WTC11 (cell line): Measurements from ENCODE around the gene LRRFIP1.

Experiments
- JUN ChIP-seq: sonication (generic); formaldehyde crosslinking; IDR thresholded peaks from 2 replicates; pipeline ENCODE4 v1.8.0; 2023; ENCODE audit warnings: mild to moderate bottlenecking, missing genetic modification reagents
- NR3C1 ChIP-seq: sonication (generic); formaldehyde crosslinking; conservative IDR thresholded peaks from 2 replicates; pipeline ENCODE4 v1.8.1; 2023; ENCODE audit warnings: low read depth, mild to moderate bottlenecking, missing genetic modification reagents
- SP1 ChIP-seq: sonication (generic); formaldehyde crosslinking; conservative IDR thresholded peaks from 2 replicates; pipeline ENCODE4 v1.8.1; 2022; ENCODE audit warnings: missing genetic modification reagents

DNA sequence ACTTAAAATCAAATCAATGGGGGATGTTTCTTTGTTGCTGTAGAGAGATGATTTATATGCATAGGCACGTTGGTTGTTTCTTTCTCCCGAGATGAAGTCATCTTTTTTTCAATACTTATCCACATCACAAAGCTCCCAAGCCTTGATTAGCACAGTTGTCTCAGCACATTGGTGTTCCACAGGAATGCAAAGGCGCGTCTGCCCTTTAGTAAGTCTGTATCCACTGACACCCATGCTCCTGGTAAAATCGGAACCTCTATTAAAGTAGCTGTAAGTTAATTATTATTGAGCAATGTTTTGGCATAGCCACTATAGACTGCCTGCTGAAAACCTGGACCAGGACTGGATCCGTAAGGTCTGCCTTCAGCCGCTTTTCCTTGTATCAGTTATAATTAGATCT, 93.6 kb downstream of the LRRFIP1 start:
- TF ChIP-seq NR3C1 (CRISPR knock-in tag) (no peak), JUN (no peak), SP1 (CRISPR knock-in tag) (no peak)
